Chondrocyte (in vitro differentiated cells): ENCODE data around the gene SKIDA1. TPM values are rescaled to one million over a fixed set of nuclear protein-coding genes. Genes with fewer than 3 reads are reported as not detected.

Experiments used
- DNase-seq: peaks from one replicate; pipeline ENCODE4 v3.0.0; 2021; ENCODE audit warnings: mixed read lengths, low spot score
- H3K27ac Mint-ChIP-seq: one replicate; pipeline ENCODE4 v1.8.0; 2021; ENCODE audit warnings: mild to moderate bottlenecking, moderate library complexity, mixed read lengths; ENCODE audit not compliant: unreplicated experiment
- H3K27me3 Mint-ChIP-seq: 2 replicates; pipeline ENCODE4 v1.8.0; 2021; ENCODE audit warnings: low read depth, mixed read lengths
- H3K36me3 Mint-ChIP-seq: 2 replicates; pipeline ENCODE4 v1.8.0; 2021; ENCODE audit warnings: low read depth, mixed read lengths
- H3K4me1 Mint-ChIP-seq: 2 replicates; pipeline ENCODE4 v1.8.0; 2021; ENCODE audit warnings: low read depth, mild to moderate bottlenecking, mixed read lengths
- H3K4me3 Mint-ChIP-seq: one replicate; pipeline ENCODE4 v1.8.0; 2021; ENCODE audit warnings: mild to moderate bottlenecking, moderate library complexity, mixed read lengths; ENCODE audit not compliant: unreplicated experiment
- H3K9me3 Mint-ChIP-seq: 2 replicates; pipeline ENCODE4 v1.8.0; 2021; ENCODE audit warnings: low read depth, mixed read lengths
- CTCF ChIP-seq: fragments of 200-600 bp; sonication (generic); IDR thresholded peaks from 2 replicates; pipeline ENCODE4 v1.5.0; 2021; ENCODE audit warnings: antibody characterized with exemption, mild to moderate bottlenecking, moderate library complexity
- total RNA-seq: library from RNA; stranded (reverse); gene quantifications from 3 replicates; pipeline ENCODE4 v1.2.1, GENCODE V29; 2021

Gene SKIDA1
- total RNA-seq, 1 donor from 2014 or later: 2.0 TPM

GRCh38 chr10:21527598-21528235 is 2.2 kb upstream of the SKIDA1 start:
- peak overlapping the region; percentile 83 for H3K4me3 Mint-ChIP-seq
- peaks cover 63% of the 10 kb centered on the region for H3K4me1 Mint-ChIP-seq
- no peaks in the 10 kb centered on the region for H3K27me3 Mint-ChIP-seq
- H3K9me3 Mint-ChIP-seq: no peaks in the 10 kb centered on the region
- TF ChIP-seq CTCF: no peak
- H3K27ac Mint-ChIP-seq: peak overlapping the region; percentile 100
- no peak for DNase-seq
- H3K36me3 Mint-ChIP-seq: no peaks in the 10 kb centered on the region

GRCh38 chr10:21526860-21527597 is 1.5 kb upstream of the SKIDA1 start:
- H3K27me3 Mint-ChIP-seq: no peaks in the 10 kb centered on the region
- DNase-seq: no peak

GRCh38 chr10:21526188-21526859 is 842 bp upstream of the SKIDA1 start:
- H3K4me1 Mint-ChIP-seq: peaks cover 64% of the 10 kb centered on the region
- H3K27me3 Mint-ChIP-seq: no peaks in the 10 kb centered on the region
- DNase-seq: peak; percentile 95
- H3K27ac Mint-ChIP-seq: peak overlapping the region; percentile 100
- peak overlapping the region; percentile 83 for H3K4me3 Mint-ChIP-seq
- H3K9me3 Mint-ChIP-seq: no peaks in the 10 kb centered on the region
- TF ChIP-seq CTCF: peak; percentile 2
- no peaks in the 10 kb centered on the region for H3K36me3 Mint-ChIP-seq

More at GRCh38 chr10:21526860-21527597, 1.5 kb upstream of the SKIDA1 start:
- Mint-ChIP-seq H3K4me1 (peaks cover 58% of the 10 kb centered on the region), H3K4me3 (peak overlapping the region; percentile 83), H3K36me3 (no peaks in the 10 kb centered on the region), H3K27ac (peak overlapping the region; percentile 100), H3K9me3 (no peaks in the 10 kb centered on the region)
- TF ChIP-seq CTCF: no peak

- Mint-ChIP-seq H3K36me3 (no peaks in the 10 kb centered on the region), H3K9me3 (no peaks in the 10 kb centered on the region), H3K4me1 (peaks cover 69% of the 10 kb centered on the region), H3K27me3 (no peaks in the 10 kb centered on the region), H3K4me3 (peak overlapping the region; percentile 80), H3K27ac (peak overlapping the region; percentile 98)
- no peak for TF ChIP-seq CTCF
- DNase-seq: no peak
Measured at GRCh38 chr10:21524526-21525366, 736 bp downstream of the SKIDA1 start.

GRCh38 chr10:21524131-21524525 is 1.4 kb downstream of the SKIDA1 start:
- peak overlapping the region; percentile 98 for H3K27ac Mint-ChIP-seq
- TF ChIP-seq CTCF: no peak
- no peak for DNase-seq
- no peaks in the 10 kb centered on the region for H3K9me3 Mint-ChIP-seq
- peak overlapping the region; percentile 80 for H3K4me3 Mint-ChIP-seq
- peaks cover 69% of the 10 kb centered on the region for H3K4me1 Mint-ChIP-seq
- H3K27me3 Mint-ChIP-seq: no peaks in the 10 kb centered on the region
- no peaks in the 10 kb centered on the region for H3K36me3 Mint-ChIP-seq
